Iris pigment epithelial cell (primary cell): ENCODE results near the gene MYCBPAP.

Source experiments
- DNase-seq: peaks from one replicate; pipeline ENCODE4 v3.0.0-alpha.2; 2011; ENCODE audit warnings: low read depth

The MYCBPAP gene

GRCh38 chr17:50537721-50538548 is 29.7 kb downstream of the MYCBPAP start:
- no peak for DNase-seq

- DNase-seq, result no peak
These were observed 30.5 kb downstream of the MYCBPAP start for GRCh38 chr17:50538549-50539410.

GRCh38 chr17:50539762-50540559 is 31.7 kb downstream of the MYCBPAP start:
- DNase-seq, result no peak

GRCh38 chr17:50540560-50541401 is 32.5 kb downstream of the MYCBPAP start:
- DNase-seq, result no peak

- DNase-seq, result no peak
These were observed 33.1 kb downstream of the MYCBPAP start for GRCh38 chr17:50541402-50541715.

- peak; percentile 78 for DNase-seq
These were observed 33.8 kb downstream of the MYCBPAP start for GRCh38 chr17:50541716-50542688.

- no peak for DNase-seq
These were observed 34.8 kb downstream of the MYCBPAP start for GRCh38 chr17:50542795-50543774.

- DNase-seq, result no peak
These were observed 36.3 kb downstream of the MYCBPAP start for GRCh38 chr17:50544516-50544915.

- no peak for DNase-seq
These were observed 37.1 kb downstream of the MYCBPAP start for GRCh38 chr17:50545311-50545710.

- DNase-seq, result no peak
These were observed 38.4 kb downstream of the MYCBPAP start for GRCh38 chr17:50546701-50547034.

GRCh38 chr17:50547035-50547735 is 38.9 kb downstream of the MYCBPAP start, which contains the start of gene SPATA20:
TSS of gene SPATA20 (plus strand) at chr17:50547174. CDS start at chr17:50547209, 35 bp downstream.
- peak; percentile 87 for DNase-seq

GRCh38 chr17:50547736-50548083 is 39.5 kb downstream of the MYCBPAP start:
- no peak for DNase-seq

GRCh38 chr17:50548831-50549230 is 40.6 kb downstream of the MYCBPAP start:
- no peak for DNase-seq

GRCh38 chr17:50549256-50549941 is 41.2 kb downstream of the MYCBPAP start:
- DNase-seq, result no peak

GRCh38 chr17:50549969-50550368 is 41.7 kb downstream of the MYCBPAP start:
- DNase-seq, result no peak

- DNase-seq, result peak; percentile 88
These were observed 42.6 kb downstream of the MYCBPAP start for GRCh38 chr17:50550661-50551432.

- DNase-seq, result no peak
These were observed 43.2 kb downstream of the MYCBPAP start for GRCh38 chr17:50551433-50551815.
